ENCODE measurements around the gene USP1. TPM values are rescaled to one million over a fixed set of nuclear protein-coding genes. Genes with fewer than 3 reads are reported as not detected.

USP1 gene
- total RNA-seq, 2 experiments from 2014 or later, result 67.3 to 68.1 TPM

DNA sequence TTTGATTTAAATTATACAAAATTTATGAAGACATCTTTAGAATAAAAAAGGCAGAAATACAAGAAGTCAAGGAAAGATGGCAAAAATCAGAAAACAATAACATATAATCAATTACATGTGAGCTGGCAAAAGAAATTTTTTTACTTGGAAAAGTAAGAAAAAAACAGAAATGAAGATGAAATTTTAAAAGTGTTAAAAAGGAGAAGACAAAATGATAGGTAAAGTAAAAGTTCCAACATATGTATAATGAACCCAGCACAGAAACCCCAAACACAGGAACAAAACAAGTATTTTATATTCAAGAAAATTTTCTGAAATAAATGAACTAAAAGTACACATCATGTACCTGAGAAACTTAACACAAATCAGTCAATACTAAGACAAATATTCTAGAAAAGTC, 63.4 kb downstream of the USP1 start:
- ChIA-PET POLR2A (interaction anchor here (0.6 to 0.7 kb wide), 2 partner anchors 30 to 235 kb away, joined by 3 read pairs; no protein-coding TSS in a partner anchor), CTCF (interaction anchor here (0.6 kb wide), 1 partner anchor 59 kb away, joined by 4 read pairs; no protein-coding TSS in a partner anchor)
- Mint-ChIP-seq H3K9me3 (no peaks in the 10 kb centered on the region), H3K4me3 (no peak overlapping the region), H3K4me1 (ENCODE audit: low read depth) (no peaks in the 10 kb centered on the region), H3K27me3 (no peaks in the 10 kb centered on the region), H3K27ac (no peak overlapping the region), H3K36me3 (ENCODE audit: low read depth) (no peaks in the 10 kb centered on the region)
- intact Hi-C loops (cut with micrococcal nuclease), result no loop called here
- TF ChIP-seq, protein P1, sequence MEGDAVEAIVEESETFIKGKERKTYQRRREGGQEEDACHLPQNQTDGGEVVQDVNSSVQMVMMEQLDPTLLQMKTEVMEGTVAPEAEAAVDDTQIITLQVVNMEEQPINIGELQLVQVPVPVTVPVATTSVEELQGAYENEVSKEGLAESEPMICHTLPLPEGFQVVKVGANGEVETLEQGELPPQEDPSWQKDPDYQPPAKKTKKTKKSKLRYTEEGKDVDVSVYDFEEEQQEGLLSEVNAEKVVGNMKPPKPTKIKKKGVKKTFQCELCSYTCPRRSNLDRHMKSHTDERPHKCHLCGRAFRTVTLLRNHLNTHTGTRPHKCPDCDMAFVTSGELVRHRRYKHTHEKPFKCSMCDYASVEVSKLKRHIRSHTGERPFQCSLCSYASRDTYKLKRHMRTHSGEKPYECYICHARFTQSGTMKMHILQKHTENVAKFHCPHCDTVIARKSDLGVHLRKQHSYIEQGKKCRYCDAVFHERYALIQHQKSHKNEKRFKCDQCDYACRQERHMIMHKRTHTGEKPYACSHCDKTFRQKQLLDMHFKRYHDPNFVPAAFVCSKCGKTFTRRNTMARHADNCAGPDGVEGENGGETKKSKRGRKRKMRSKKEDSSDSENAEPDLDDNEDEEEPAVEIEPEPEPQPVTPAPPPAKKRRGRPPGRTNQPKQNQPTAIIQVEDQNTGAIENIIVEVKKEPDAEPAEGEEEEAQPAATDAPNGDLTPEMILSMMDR (IDR thresholded peaks at IDR 0.05), result no peak
- DNase-seq, result no peak
- ATAC-seq, result no peak

Other genes with a start within 250 kb of the USP1 start
- gene L1TD1, start 242.2 kb upstream of the USP1 start, total RNA-seq, result not detected
- gene KANK4, start 117.6 kb upstream of the USP1 start, total RNA-seq, result not detected
- gene ANGPTL3, start 160.5 kb downstream of the USP1 start, total RNA-seq, result not detected

All from activated CD8-positive, alpha-beta T cell treated with anti-CD3 and anti-CD28 coated beads for 36 hours (primary cell).